ENCODE measurements around the gene HIVEP2.

Gene HIVEP2

GRCh38 chr6:142732790-142733189 lies 212.2 kb downstream of the HIVEP2 start:
- H3K9ac ChIP-seq (ENCODE audit: low read length) = no peak overlapping the region
- H3K36me3 ChIP-seq (ENCODE audit: control insufficient read depth, insufficient read depth, low read length) = no peaks in the 10 kb centered on the region
- no peak overlapping the region for H3K27ac ChIP-seq (ENCODE audit: low read depth, low read length)
- H3K4me3 ChIP-seq (ENCODE audit: low read depth, low read length) = no peak overlapping the region
- peaks cover 17% of the 10 kb centered on the region for H3K4me1 ChIP-seq (ENCODE audit: control insufficient read depth, insufficient read depth, low read length)
- H3K27me3 ChIP-seq (ENCODE audit: control insufficient read depth, insufficient read depth, low read length) = no peaks in the 10 kb centered on the region
- no peaks in the 10 kb centered on the region for H3K9me3 ChIP-seq (ENCODE audit: control insufficient read depth, insufficient read depth, low read depth, low read length)

- no peaks in the 10 kb centered on the region for H3K27me3 ChIP-seq (ENCODE audit: control insufficient read depth, insufficient read depth, low read length)
- no peaks in the 10 kb centered on the region for H3K9me3 ChIP-seq (ENCODE audit: control insufficient read depth, insufficient read depth, low read depth, low read length)
Measured at GRCh38 chr6:142731611-142732010, 213.4 kb downstream of the HIVEP2 start.

GRCh38 chr6:142729618-142730017 lies 215.4 kb downstream of the HIVEP2 start:
- Histone ChIP-seq H3K4me1 (ENCODE audit: control insufficient read depth, insufficient read depth, low read length) (0 out of 2 replicates have a peak, but pooled peaks cover 4% of the 10 kb centered on the region), H3K27ac (ENCODE audit: low read depth, low read length) (no peak overlapping the region), H3K9ac (ENCODE audit: low read length) (no peak overlapping the region), H3K27me3 (ENCODE audit: control insufficient read depth, insufficient read depth, low read length) (no peaks in the 10 kb centered on the region), H3K36me3 (ENCODE audit: control insufficient read depth, insufficient read depth, low read length) (no peaks in the 10 kb centered on the region), H3K9me3 (ENCODE audit: control insufficient read depth, insufficient read depth, low read depth, low read length) (no peaks in the 10 kb centered on the region), H3K4me3 (ENCODE audit: low read depth, low read length) (no peak overlapping the region)

More at GRCh38 chr6:142731611-142732010, 213.4 kb downstream of the HIVEP2 start:
- Histone ChIP-seq H3K4me1 (ENCODE audit: control insufficient read depth, insufficient read depth, low read length) (peaks cover 16% of the 10 kb centered on the region), H3K9ac (ENCODE audit: low read length) (no peak overlapping the region), H3K27ac (ENCODE audit: low read depth, low read length) (no peak overlapping the region), H3K4me3 (ENCODE audit: low read depth, low read length) (no peak overlapping the region), H3K36me3 (ENCODE audit: control insufficient read depth, insufficient read depth, low read length) (no peaks in the 10 kb centered on the region)

- Histone ChIP-seq H3K4me3 (ENCODE audit: low read depth, low read length) (no peak overlapping the region), H3K9ac (ENCODE audit: low read length) (no peak overlapping the region), H3K27me3 (ENCODE audit: control insufficient read depth, insufficient read depth, low read length) (no peaks in the 10 kb centered on the region), H3K9me3 (ENCODE audit: control insufficient read depth, insufficient read depth, low read depth, low read length) (no peaks in the 10 kb centered on the region), H3K36me3 (ENCODE audit: control insufficient read depth, insufficient read depth, low read length) (no peaks in the 10 kb centered on the region), H3K27ac (ENCODE audit: low read depth, low read length) (no peak overlapping the region), H3K4me1 (ENCODE audit: control insufficient read depth, insufficient read depth, low read length) (0 out of 2 replicates have a peak, but pooled peaks cover 4% of the 10 kb centered on the region)
Measured at GRCh38 chr6:142728910-142729481, 216.0 kb downstream of the HIVEP2 start.

GRCh38 chr6:142728364-142728763 lies 216.6 kb downstream of the HIVEP2 start:
- no peaks in the 10 kb centered on the region for H3K27me3 ChIP-seq (ENCODE audit: control insufficient read depth, insufficient read depth, low read length)
- H3K4me3 ChIP-seq (ENCODE audit: low read depth, low read length) = no peak overlapping the region
- 0 out of 2 replicates have a peak, but pooled peaks cover 4% of the 10 kb centered on the region for H3K4me1 ChIP-seq (ENCODE audit: control insufficient read depth, insufficient read depth, low read length)
- H3K36me3 ChIP-seq (ENCODE audit: control insufficient read depth, insufficient read depth, low read length) = no peaks in the 10 kb centered on the region
- no peak overlapping the region for H3K27ac ChIP-seq (ENCODE audit: low read depth, low read length)
- H3K9me3 ChIP-seq (ENCODE audit: control insufficient read depth, insufficient read depth, low read depth, low read length) = no peaks in the 10 kb centered on the region
- no peak overlapping the region for H3K9ac ChIP-seq (ENCODE audit: low read length)

- Histone ChIP-seq H3K9me3 (ENCODE audit: control insufficient read depth, insufficient read depth, low read depth, low read length) (no peaks in the 10 kb centered on the region), H3K4me3 (ENCODE audit: low read depth, low read length) (no peak overlapping the region), H3K9ac (ENCODE audit: low read length) (no peak overlapping the region), H3K36me3 (ENCODE audit: control insufficient read depth, insufficient read depth, low read length) (no peaks in the 10 kb centered on the region), H3K27ac (ENCODE audit: low read depth, low read length) (no peak overlapping the region), H3K4me1 (ENCODE audit: control insufficient read depth, insufficient read depth, low read length) (0 out of 2 replicates have a peak, but pooled peaks cover 4% of the 10 kb centered on the region), H3K27me3 (ENCODE audit: control insufficient read depth, insufficient read depth, low read length) (no peaks in the 10 kb centered on the region)
Measured at GRCh38 chr6:142726616-142727015, 218.4 kb downstream of the HIVEP2 start.

GRCh38 chr6:142725024-142725770 lies 219.8 kb downstream of the HIVEP2 start:
- H3K4me1 ChIP-seq (ENCODE audit: control insufficient read depth, insufficient read depth, low read length) = 0 out of 2 replicates have a peak, but pooled peaks cover 4% of the 10 kb centered on the region
- no peak overlapping the region for H3K27ac ChIP-seq (ENCODE audit: low read depth, low read length)

GRCh38 chr6:142722841-142723240 lies 222.1 kb downstream of the HIVEP2 start:
- no peak overlapping the region for H3K9ac ChIP-seq (ENCODE audit: low read length)
- no peaks in the 10 kb centered on the region for H3K36me3 ChIP-seq (ENCODE audit: control insufficient read depth, insufficient read depth, low read length)
- no peak overlapping the region for H3K27ac ChIP-seq (ENCODE audit: low read depth, low read length)
- no peaks in the 10 kb centered on the region for H3K9me3 ChIP-seq (ENCODE audit: control insufficient read depth, insufficient read depth, low read depth, low read length)
- H3K4me3 ChIP-seq (ENCODE audit: low read depth, low read length) = no peak overlapping the region
- no peaks in the 10 kb centered on the region for H3K27me3 ChIP-seq (ENCODE audit: control insufficient read depth, insufficient read depth, low read length)
- no peaks in the 10 kb centered on the region for H3K4me1 ChIP-seq (ENCODE audit: control insufficient read depth, insufficient read depth, low read length)

More at GRCh38 chr6:142725024-142725770, 219.8 kb downstream of the HIVEP2 start:
- Histone ChIP-seq H3K9me3 (ENCODE audit: control insufficient read depth, insufficient read depth, low read depth, low read length) (no peaks in the 10 kb centered on the region), H3K36me3 (ENCODE audit: control insufficient read depth, insufficient read depth, low read length) (no peaks in the 10 kb centered on the region), H3K27me3 (ENCODE audit: control insufficient read depth, insufficient read depth, low read length) (no peaks in the 10 kb centered on the region), H3K4me3 (ENCODE audit: low read depth, low read length) (no peak overlapping the region), H3K9ac (ENCODE audit: low read length) (no peak overlapping the region)

- no peaks in the 10 kb centered on the region for H3K9me3 ChIP-seq (ENCODE audit: control insufficient read depth, insufficient read depth, low read depth, low read length)
- no peaks in the 10 kb centered on the region for H3K36me3 ChIP-seq (ENCODE audit: control insufficient read depth, insufficient read depth, low read length)
- no peak overlapping the region for H3K27ac ChIP-seq (ENCODE audit: low read depth, low read length)
Measured at GRCh38 chr6:142722012-142722411, 223.0 kb downstream of the HIVEP2 start.

GRCh38 chr6:142721215-142721920 lies 223.6 kb downstream of the HIVEP2 start:
- no peaks in the 10 kb centered on the region for H3K27me3 ChIP-seq (ENCODE audit: control insufficient read depth, insufficient read depth, low read length)
- no peaks in the 10 kb centered on the region for H3K36me3 ChIP-seq (ENCODE audit: control insufficient read depth, insufficient read depth, low read length)
- H3K4me1 ChIP-seq (ENCODE audit: control insufficient read depth, insufficient read depth, low read length) = 0 out of 2 replicates have a peak, but pooled peaks cover under 1% of the 10 kb centered on the region
- no peaks in the 10 kb centered on the region for H3K9me3 ChIP-seq (ENCODE audit: control insufficient read depth, insufficient read depth, low read depth, low read length)
- no peak overlapping the region for H3K9ac ChIP-seq (ENCODE audit: low read length)
- H3K4me3 ChIP-seq (ENCODE audit: low read depth, low read length) = no peak overlapping the region
- H3K27ac ChIP-seq (ENCODE audit: low read depth, low read length) = no peak overlapping the region

More at GRCh38 chr6:142722012-142722411, 223.0 kb downstream of the HIVEP2 start:
- Histone ChIP-seq H3K27me3 (ENCODE audit: control insufficient read depth, insufficient read depth, low read length) (no peaks in the 10 kb centered on the region), H3K9ac (ENCODE audit: low read length) (no peak overlapping the region), H3K4me1 (ENCODE audit: control insufficient read depth, insufficient read depth, low read length) (no peaks in the 10 kb centered on the region), H3K4me3 (ENCODE audit: low read depth, low read length) (no peak overlapping the region)

All from HUES6 (cell line).